Middle frontal gyrus (tissue), 1 donor: ENCODE results near the gene CCDC187.

Source experiments
- DNase-seq: peaks from one replicate; pipeline ENCODE4 v3.0.0-alpha.2; 2015; ENCODE audit warnings: low spot score; ENCODE audit errors: extremely low spot score

Gene CCDC187

GRCh38 chr9:136339958-136340310 is 36.0 kb upstream of the CCDC187 start:
- DNase-seq, result no peak

GRCh38 chr9:136339173-136339957 is 35.5 kb upstream of the CCDC187 start:
- no peak for DNase-seq

- DNase-seq, result no peak
Observed at GRCh38 chr9:136338511-136338910, 34.6 kb upstream of the CCDC187 start.

GRCh38 chr9:136337416-136338395 is 33.8 kb upstream of the CCDC187 start:
- no peak for DNase-seq

GRCh38 chr9:136336881-136337280 is 33.0 kb upstream of the CCDC187 start:
- DNase-seq, result no peak

GRCh38 chr9:136336156-136336870 is 32.4 kb upstream of the CCDC187 start:
- no peak for DNase-seq

- DNase-seq, result no peak
Observed at GRCh38 chr9:136335296-136336155, 31.6 kb upstream of the CCDC187 start.

- DNase-seq, result no peak
Observed at GRCh38 chr9:136334541-136334940, 30.6 kb upstream of the CCDC187 start.

- DNase-seq, result no peak
Observed at GRCh38 chr9:136333486-136333885, 29.6 kb upstream of the CCDC187 start.

- DNase-seq, result no peak
Observed at GRCh38 chr9:136333045-136333444, 29.2 kb upstream of the CCDC187 start.

- DNase-seq, result no peak
Observed at GRCh38 chr9:136332482-136332983, 28.6 kb upstream of the CCDC187 start.

GRCh38 chr9:136331556-136332481 is 27.9 kb upstream of the CCDC187 start:
- DNase-seq, result no peak

GRCh38 chr9:136331030-136331429 is 27.1 kb upstream of the CCDC187 start:
- no peak for DNase-seq

- no peak for DNase-seq
Observed at GRCh38 chr9:136330406-136330990, 26.6 kb upstream of the CCDC187 start.

- DNase-seq, result no peak
Observed at GRCh38 chr9:136329636-136330405, 25.9 kb upstream of the CCDC187 start.

GRCh38 chr9:136329211-136329627 is 25.3 kb upstream of the CCDC187 start:
- no peak for DNase-seq

GRCh38 chr9:136328622-136329041 is 24.7 kb upstream of the CCDC187 start:
- no peak for DNase-seq

- no peak for DNase-seq
Observed at GRCh38 chr9:136328011-136328621, 24.2 kb upstream of the CCDC187 start.
